ENCODE measurements around the gene P2RX6.

DNA sequence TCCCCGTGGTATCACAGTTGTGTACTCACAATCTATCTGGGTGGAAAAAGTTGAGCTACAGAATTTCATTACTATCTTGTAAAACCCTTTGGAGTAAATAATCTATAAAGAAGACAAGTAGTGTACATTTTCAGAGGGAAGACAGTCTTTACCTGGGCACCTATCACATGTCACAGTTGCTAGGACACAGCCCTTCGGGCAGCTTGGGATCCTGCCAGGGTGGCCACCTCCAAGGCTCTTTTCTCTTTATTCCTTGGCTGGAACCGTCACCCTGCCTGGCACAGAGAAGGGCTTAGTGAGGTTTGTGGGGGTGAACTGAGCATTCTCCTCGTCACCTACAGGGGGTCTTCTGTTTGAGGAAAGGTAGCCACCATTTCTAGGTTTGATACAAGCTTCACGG lies 54.4 kb downstream of the P2RX6 start:
- TF ChIP-seq POLR2AphosphoS5 (IDR thresholded peaks at IDR 0.05; ENCODE audit: low read depth, low read length) (no peak), TAF1 (IDR thresholded peaks at IDR 0.05; ENCODE audit: borderline replicate concordance, insufficient read depth, low read length) (no peak), SIN3A (IDR thresholded peaks at IDR 0.05; ENCODE audit: borderline replicate concordance, insufficient read depth, low read length) (no peak)
- TF ChIP-seq, protein P1, sequence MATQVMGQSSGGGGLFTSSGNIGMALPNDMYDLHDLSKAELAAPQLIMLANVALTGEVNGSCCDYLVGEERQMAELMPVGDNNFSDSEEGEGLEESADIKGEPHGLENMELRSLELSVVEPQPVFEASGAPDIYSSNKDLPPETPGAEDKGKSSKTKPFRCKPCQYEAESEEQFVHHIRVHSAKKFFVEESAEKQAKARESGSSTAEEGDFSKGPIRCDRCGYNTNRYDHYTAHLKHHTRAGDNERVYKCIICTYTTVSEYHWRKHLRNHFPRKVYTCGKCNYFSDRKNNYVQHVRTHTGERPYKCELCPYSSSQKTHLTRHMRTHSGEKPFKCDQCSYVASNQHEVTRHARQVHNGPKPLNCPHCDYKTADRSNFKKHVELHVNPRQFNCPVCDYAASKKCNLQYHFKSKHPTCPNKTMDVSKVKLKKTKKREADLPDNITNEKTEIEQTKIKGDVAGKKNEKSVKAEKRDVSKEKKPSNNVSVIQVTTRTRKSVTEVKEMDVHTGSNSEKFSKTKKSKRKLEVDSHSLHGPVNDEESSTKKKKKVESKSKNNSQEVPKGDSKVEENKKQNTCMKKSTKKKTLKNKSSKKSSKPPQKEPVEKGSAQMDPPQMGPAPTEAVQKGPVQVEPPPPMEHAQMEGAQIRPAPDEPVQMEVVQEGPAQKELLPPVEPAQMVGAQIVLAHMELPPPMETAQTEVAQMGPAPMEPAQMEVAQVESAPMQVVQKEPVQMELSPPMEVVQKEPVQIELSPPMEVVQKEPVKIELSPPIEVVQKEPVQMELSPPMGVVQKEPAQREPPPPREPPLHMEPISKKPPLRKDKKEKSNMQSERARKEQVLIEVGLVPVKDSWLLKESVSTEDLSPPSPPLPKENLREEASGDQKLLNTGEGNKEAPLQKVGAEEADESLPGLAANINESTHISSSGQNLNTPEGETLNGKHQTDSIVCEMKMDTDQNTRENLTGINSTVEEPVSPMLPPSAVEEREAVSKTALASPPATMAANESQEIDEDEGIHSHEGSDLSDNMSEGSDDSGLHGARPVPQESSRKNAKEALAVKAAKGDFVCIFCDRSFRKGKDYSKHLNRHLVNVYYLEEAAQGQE (IDR thresholded peaks at IDR 0.05; ENCODE audit: insufficient read depth in 1 of 2, low read depth in 2 of 2, low read length in 2 of 2), result no peak
